B cell (primary cell): Measurements from ENCODE around the gene CCL7. TPM values are rescaled to one million over a fixed set of nuclear protein-coding genes. Genes with fewer than 3 reads are reported as not detected.

Experiments used
- ATAC-seq: fragments of 200-7000 bp; cut with Tn5 transposase; one replicate; pipeline ENCODE4 v1.10.0; 2021; ENCODE audit warnings: low read depth, mild to moderate bottlenecking, moderate number of reproducible peaks, moderate library complexity
- CTCF ChIA-PET: fragments of 350-600 bp; sonication (Branson Sonifier 250); formaldehyde crosslinking; loops from one replicate; lab custom pipeline; 2021; ENCODE audit warnings: antibody characterized with exemption, inconsistent platforms; lab: Charles Lee
- POLR2A ChIA-PET: fragments of 350-600 bp; sonication (Branson Sonifier 250); formaldehyde crosslinking; loops from one replicate; lab custom pipeline; 2021; ENCODE audit warnings: antibody characterized with exemption; lab: Charles Lee
- DNase-seq: peaks from one replicate; pipeline ENCODE4 v3.0.0; 2013
- H2AFZ ChIP-seq: 2 replicates; pipeline ENCODE4 v1.6.1; 2012; ENCODE audit warnings: mild to moderate bottlenecking, low read depth, low read length; ENCODE audit not compliant: insufficient read depth, poor library complexity, severe bottlenecking
- H3K27ac ChIP-seq, 2 donors: 1 replicate in 1 of 2; 2 replicates in 1 of 2; pipeline ENCODE4 v1.5.1; 2012 to 2013; ENCODE audit warnings: low read length in 2 of 2, mild to moderate bottlenecking in 2 of 2, moderate library complexity in 1 of 2
- H3K27me3 ChIP-seq, 4 experiments: fragments of 200-600 bp in 1 of 4; sonication (generic) in 1 of 4; replicated peaks in 1 of 4; 1 replicate in 2 of 4; 2 replicates in 2 of 4; pipeline versions ENCODE4 v1.6.1 to v1.7.0; 2013 to 2016; ENCODE audit warnings: low read length in 3 of 4, mild to moderate bottlenecking in 2 of 4, mixed read lengths in 1 of 4, moderate library complexity in 1 of 4; ENCODE audit not compliant: insufficient read depth in 4 of 4, control insufficient read depth in 3 of 4; ENCODE audit errors: control extremely low read depth in 1 of 4
- H3K36me3 ChIP-seq, 2 experiments: replicated peaks in 1 of 2; 1 replicate in 1 of 2; 2 replicates in 1 of 2; pipeline versions ENCODE4 v1.6.1 to v1.7.1; 2013; ENCODE audit warnings: low read length in 1 of 2; ENCODE audit not compliant: insufficient read depth in 2 of 2, control insufficient read depth in 1 of 2; ENCODE audit errors: control extremely low read depth in 1 of 2, extremely low read depth in 1 of 2
- H3K4me1 ChIP-seq, 2 donors: fragments of 200-600 bp in 1 of 2; sonication (generic) in 1 of 2; 1 replicate in 1 of 2; 2 replicates in 1 of 2; pipeline versions ENCODE4 v1.5.1 to v1.6.1; 2013 to 2017; ENCODE audit warnings: low read length in 2 of 2; ENCODE audit not compliant: control insufficient read depth in 2 of 2, insufficient read depth in 2 of 2
- H3K4me2 ChIP-seq: replicated peaks from 2 replicates; pipeline ENCODE3; 2012; ENCODE audit warnings: mild to moderate bottlenecking, low read depth, low read length; ENCODE audit not compliant: poor library complexity, severe bottlenecking
- H3K4me3 ChIP-seq, 5 experiments: fragments of 200-600 bp in 1 of 5; sonication (generic) in 1 of 5; 1 replicate in 3 of 5; 2 replicates in 2 of 5; pipeline versions ENCODE4 v1.5.1 to v1.7.0; 2011 to 2016; ENCODE audit warnings: low read length in 4 of 5, mild to moderate bottlenecking in 4 of 5, low read depth in 2 of 5, control low read depth in 1 of 5, moderate library complexity in 1 of 5; ENCODE audit not compliant: insufficient read depth in 1 of 5; ENCODE audit errors: control extremely low read depth in 1 of 5, extremely low read depth in 1 of 5
- H3K79me2 ChIP-seq: fragments of 200-600 bp; sonication (generic); one replicate; pipeline ENCODE4 v1.6.0; 2016; ENCODE audit warnings: low read length; ENCODE audit not compliant: control insufficient read depth, insufficient read depth
- H3K9ac ChIP-seq: fragments of 200-600 bp; sonication (generic); 2 replicates; pipeline ENCODE4 v1.6.1; 2017; ENCODE audit warnings: mild to moderate bottlenecking, low read length, moderate library complexity
- H3K9me3 ChIP-seq, 3 donors: one replicate each; pipeline versions ENCODE4 v1.6.1 to v1.7.1; 2013; ENCODE audit warnings: low read length in 2 of 3; ENCODE audit not compliant: control insufficient read depth in 2 of 3, insufficient read depth in 1 of 3; ENCODE audit errors: control extremely low read depth in 1 of 3
- H4K20me1 ChIP-seq: 2 replicates; pipeline ENCODE4 v1.6.0; 2012; ENCODE audit warnings: mild to moderate bottlenecking, low read length; ENCODE audit not compliant: insufficient read depth, control insufficient read depth, poor library complexity, severe bottlenecking
- H3K27ac Mint-ChIP-seq: one replicate; pipeline ENCODE4 v1.8.0; 2021; ENCODE audit warnings: mixed read lengths
- H3K27me3 Mint-ChIP-seq: one replicate; pipeline ENCODE4 v1.8.0; 2021; ENCODE audit warnings: mixed read lengths
- H3K4me1 Mint-ChIP-seq: one replicate; pipeline ENCODE4 v1.8.0; 2021; ENCODE audit warnings: mixed read lengths
- H3K4me3 Mint-ChIP-seq: one replicate; pipeline ENCODE4 v1.8.0; 2021; ENCODE audit warnings: mixed read lengths
- H3K9me3 Mint-ChIP-seq: one replicate; pipeline ENCODE4 v1.8.0; 2022; ENCODE audit warnings: mixed read lengths; ENCODE audit not compliant: insufficient read depth
- EZH2 ChIP-seq: IDR thresholded peaks from 2 replicates; pipeline ENCODE4 v1.6.1; 2012; ENCODE audit warnings: borderline replicate concordance, low read depth, mild to moderate bottlenecking, moderate library complexity, low read length; ENCODE audit not compliant: insufficient read depth, poor library complexity, severe bottlenecking
- WGBS: methylation state at CpG from one replicate; pipeline ENCODE4 v1.1.5; 2013; ENCODE audit warnings: missing lambda C conversion rate; ENCODE audit not compliant: insufficient coverage; 5-methylcytosine and 5-hydroxymethylcytosine counted together
- intact Hi-C: fragments of 100-400 bp; cut with micrococcal nuclease; formaldehyde crosslinking; loops from one replicate; pipeline ENCODE4 v1.10.0; 2022
- polyA plus RNA-seq: library from polyadenylated mRNA; depleted of rRNA; stranded (reverse); fragments of >200 nt; gene quantifications from 2 replicates; pipeline ENCODE4 v1.2.3, GENCODE V29; 2012
- total RNA-seq, 2 donors: library from RNA; stranded (reverse); fragments of 120-200 nt in 1 of 2; gene quantifications; 1 replicate in 1 of 2; 2 replicates in 1 of 2; pipeline versions ENCODE4 v1.2.3 to v1.2.4, GENCODE V29; 2013 to 2022
- TF ChIP-seq, protein P1 (sequence below): fragments of 200-600 bp; IDR thresholded peaks from one replicate; pipeline ENCODE4 v1.8.0; 2022; ENCODE audit warnings: antibody characterized with exemption, mild to moderate bottlenecking

The CCL7 gene
- total and polyA plus RNA-seq, 2 donors (not counting 1 experiment from before 2014, with no cell fraction given): not detected

DNA sequence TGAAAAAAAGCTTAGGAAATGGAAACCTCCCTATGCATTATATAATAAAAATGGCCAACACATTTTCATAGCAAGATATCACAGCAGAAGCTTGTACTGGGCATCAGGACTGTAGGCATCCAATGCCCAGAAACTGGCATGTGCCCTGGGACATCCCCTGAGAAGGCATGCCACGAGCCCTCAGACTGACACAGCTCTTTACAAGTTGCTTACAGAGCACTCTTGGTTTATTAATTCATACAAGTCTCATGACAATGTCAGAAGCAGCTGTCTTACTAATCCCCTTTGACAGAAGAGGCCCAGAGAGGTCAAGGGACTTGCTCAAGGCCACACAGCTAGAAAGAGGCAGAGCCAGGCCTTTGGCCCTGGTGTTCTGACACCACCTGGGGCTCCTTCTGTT lies 20.5 kb upstream of the CCL7 start:
- H3K27ac ChIP-seq: no peak overlapping the region
- peaks cover 0 to 8% (median 5%) of the 10 kb centered on the region in 4 experiments for H3K27me3 ChIP-seq
- ATAC-seq: no peak
- intact Hi-C loops: no loop called here
- ChIA-PET CTCF (interaction anchor here (1.0 kb wide), 1 partner anchor 112 kb away, joined by 3 read pairs; no protein-coding TSS in a partner anchor), POLR2A (no interaction called here)
- 93% methylated on average over 1 of the region's 1 CpG for WGBS
- no peaks in the 10 kb centered on the region for H4K20me1 ChIP-seq
- no peak for TF ChIP-seq EZH2
- TF ChIP-seq, protein P1, sequence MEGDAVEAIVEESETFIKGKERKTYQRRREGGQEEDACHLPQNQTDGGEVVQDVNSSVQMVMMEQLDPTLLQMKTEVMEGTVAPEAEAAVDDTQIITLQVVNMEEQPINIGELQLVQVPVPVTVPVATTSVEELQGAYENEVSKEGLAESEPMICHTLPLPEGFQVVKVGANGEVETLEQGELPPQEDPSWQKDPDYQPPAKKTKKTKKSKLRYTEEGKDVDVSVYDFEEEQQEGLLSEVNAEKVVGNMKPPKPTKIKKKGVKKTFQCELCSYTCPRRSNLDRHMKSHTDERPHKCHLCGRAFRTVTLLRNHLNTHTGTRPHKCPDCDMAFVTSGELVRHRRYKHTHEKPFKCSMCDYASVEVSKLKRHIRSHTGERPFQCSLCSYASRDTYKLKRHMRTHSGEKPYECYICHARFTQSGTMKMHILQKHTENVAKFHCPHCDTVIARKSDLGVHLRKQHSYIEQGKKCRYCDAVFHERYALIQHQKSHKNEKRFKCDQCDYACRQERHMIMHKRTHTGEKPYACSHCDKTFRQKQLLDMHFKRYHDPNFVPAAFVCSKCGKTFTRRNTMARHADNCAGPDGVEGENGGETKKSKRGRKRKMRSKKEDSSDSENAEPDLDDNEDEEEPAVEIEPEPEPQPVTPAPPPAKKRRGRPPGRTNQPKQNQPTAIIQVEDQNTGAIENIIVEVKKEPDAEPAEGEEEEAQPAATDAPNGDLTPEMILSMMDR: no peak
- H3K4me1 ChIP-seq: peaks cover 16 to 17% of the 10 kb centered on the region in 2 donors
- H3K9ac ChIP-seq: no peak overlapping the region
- H2AFZ ChIP-seq: no peak overlapping the region
- H3K27ac Mint-ChIP-seq: no peak overlapping the region
- H3K9me3 ChIP-seq: no peaks in the 10 kb centered on the region
- H3K79me2 ChIP-seq: no peaks in the 10 kb centered on the region
- no peak overlapping the region for H3K4me2 ChIP-seq
- no peak overlapping the region for H3K4me3 ChIP-seq
- H3K9me3 Mint-ChIP-seq: no peaks in the 10 kb centered on the region
- H3K4me3 Mint-ChIP-seq: no peak overlapping the region
- DNase-seq: no peak
- H3K36me3 ChIP-seq: no peaks in the 10 kb centered on the region
- H3K4me1 Mint-ChIP-seq: peaks cover 12% of the 10 kb centered on the region
- H3K27me3 Mint-ChIP-seq: peaks cover 25% of the 10 kb centered on the region

DNA sequence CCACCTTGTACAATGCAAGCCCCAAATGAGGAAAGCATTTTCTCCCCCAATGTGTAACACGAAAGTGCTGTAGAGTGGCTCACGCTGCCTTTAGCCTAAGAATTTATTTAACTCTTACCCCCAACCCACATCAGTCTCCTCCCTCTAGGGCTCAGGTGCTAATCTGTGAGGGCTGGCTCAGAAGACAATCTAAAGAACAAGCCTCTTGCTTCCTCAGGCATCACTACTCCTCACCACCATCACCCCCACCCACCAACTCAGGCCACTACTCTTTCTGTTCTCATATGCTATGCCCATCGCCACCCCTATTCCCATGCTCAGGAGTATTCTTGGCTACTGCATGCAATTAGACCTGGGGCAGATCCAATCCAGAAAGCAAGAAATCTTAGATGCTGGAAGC lies 18.8 kb upstream of the CCL7 start:
- Histone ChIP-seq H3K27ac (no peak overlapping the region), H3K79me2 (no peaks in the 10 kb centered on the region), H4K20me1 (no peaks in the 10 kb centered on the region), H3K4me3 (no peak overlapping the region), H3K9ac (no peak overlapping the region), H3K9me3 (no peaks in the 10 kb centered on the region), H3K36me3 (no peaks in the 10 kb centered on the region), H2AFZ (no peak overlapping the region), H3K4me2 (no peak overlapping the region), H3K27me3 (peaks cover 0 to 19% (median 9%) of the 10 kb centered on the region in 4 experiments), H3K4me1 (peaks cover 15 to 19% of the 10 kb centered on the region in 2 donors)
- no peak for TF ChIP-seq EZH2
- TF ChIP-seq, protein P1: no peak
- POLR2A ChIA-PET: no interaction called here
- H3K9me3 Mint-ChIP-seq: no peaks in the 10 kb centered on the region
- WGBS: 100% methylated on average over 2 of the region's 3 CpGs
- H3K4me1 Mint-ChIP-seq: peaks cover 12% of the 10 kb centered on the region
- CTCF ChIA-PET: no interaction called here
- H3K4me3 Mint-ChIP-seq: no peak overlapping the region
- peaks cover 35% of the 10 kb centered on the region for H3K27me3 Mint-ChIP-seq
- ATAC-seq (no peak), DNase-seq (no peak)
- intact Hi-C loops: no loop called here
- H3K27ac Mint-ChIP-seq: no peak overlapping the region
